Measurements from ENCODE around the gene SERPINB8.
A peak's percentile ranks its signal among the peaks of the same experiment; 100 is the strongest.
"Not testable (repeated sequence)": the region's sequence is repeated elsewhere in the genome, so short reads cannot be mapped to it uniquely, and the experiment has no call there.

SERPINB8 gene

DNA sequence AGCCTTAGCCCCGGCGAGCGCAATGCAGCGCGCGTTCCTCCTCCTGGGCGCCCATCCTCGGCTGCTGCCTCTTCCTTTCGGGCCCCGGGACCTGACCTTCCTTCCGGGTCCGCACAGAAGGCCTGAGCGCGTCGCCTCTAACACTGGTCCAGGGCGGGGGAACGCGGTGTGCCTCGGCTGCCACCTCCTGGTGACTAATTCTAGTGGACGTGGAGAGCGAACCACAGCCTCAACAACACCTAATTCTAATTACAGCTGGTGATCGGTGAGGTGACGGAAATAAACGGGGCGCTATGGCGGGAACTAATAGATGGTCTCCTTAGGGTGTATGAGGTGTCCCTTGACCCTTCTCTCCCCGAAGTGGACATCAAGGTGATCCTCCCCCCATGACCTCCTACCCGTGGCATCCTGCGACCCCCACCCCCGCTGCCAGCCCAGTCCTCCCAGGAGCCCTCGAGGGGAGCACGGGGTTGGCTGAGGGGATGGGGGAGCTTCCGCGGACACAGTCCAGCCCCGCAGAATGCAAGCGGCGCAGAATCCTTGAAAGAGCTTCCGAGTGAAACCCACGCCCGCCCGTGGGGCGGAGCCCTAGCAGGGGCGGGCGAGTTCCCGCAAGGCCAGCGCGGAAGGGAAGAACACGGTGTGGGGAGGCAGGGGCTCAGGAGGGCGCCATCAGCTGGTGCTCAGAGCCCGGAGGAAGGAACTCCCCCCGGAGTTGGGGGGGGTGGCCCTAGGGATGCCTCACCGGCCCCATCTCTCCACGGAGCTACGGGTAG lies 33.5 kb upstream of the SERPINB8 start:
- TF ChIP-seq CTCF (IDR thresholded peaks at IDR 0.05; ENCODE audit: control insufficient read depth, extremely low read depth, insufficient read depth): peak; percentile 97
- peak; percentile 48 for DNase-seq (ENCODE audit: low read depth)
- peak overlapping the region; percentile 46 for H3K4me3 ChIP-seq (ENCODE audit: low read depth, low read length)

DNA sequence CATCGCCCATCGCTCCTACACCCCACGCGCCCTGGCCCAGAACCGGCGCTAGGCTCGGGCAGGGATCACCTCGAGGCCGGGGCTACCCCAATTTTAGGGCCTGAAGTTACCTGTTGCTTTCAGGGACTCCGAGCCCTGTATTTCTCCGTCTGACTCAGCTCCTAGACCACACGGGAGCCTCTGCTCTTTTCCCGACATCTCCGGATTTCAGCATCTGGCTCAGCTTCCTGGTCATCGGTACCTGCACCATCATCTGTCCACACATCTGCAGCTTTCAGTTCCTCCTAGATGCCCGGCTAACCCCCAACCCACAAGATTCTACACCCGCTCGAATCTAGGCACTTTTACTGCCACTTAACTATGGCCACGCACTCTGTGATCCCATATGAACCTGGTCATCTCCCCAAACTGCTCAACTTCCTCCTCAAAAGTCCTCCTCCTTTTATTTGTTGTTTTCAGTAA lies 32.9 kb upstream of the SERPINB8 start:
- no peak for DNase-seq (ENCODE audit: low read depth)
- peak overlapping the region; percentile 46 for H3K4me3 ChIP-seq (ENCODE audit: low read depth, low read length)
- no peak for TF ChIP-seq CTCF (IDR thresholded peaks at IDR 0.05; ENCODE audit: control insufficient read depth, extremely low read depth, insufficient read depth)

GRCh38 chr18:63940008-63940407 lies 29.9 kb upstream of the SERPINB8 start:
- TF ChIP-seq CTCF (IDR thresholded peaks at IDR 0.05; ENCODE audit: control insufficient read depth, extremely low read depth, insufficient read depth): no peak
- H3K4me3 ChIP-seq (ENCODE audit: low read depth, low read length): no peak overlapping the region
- no peak for DNase-seq (ENCODE audit: low read depth)

DNA sequence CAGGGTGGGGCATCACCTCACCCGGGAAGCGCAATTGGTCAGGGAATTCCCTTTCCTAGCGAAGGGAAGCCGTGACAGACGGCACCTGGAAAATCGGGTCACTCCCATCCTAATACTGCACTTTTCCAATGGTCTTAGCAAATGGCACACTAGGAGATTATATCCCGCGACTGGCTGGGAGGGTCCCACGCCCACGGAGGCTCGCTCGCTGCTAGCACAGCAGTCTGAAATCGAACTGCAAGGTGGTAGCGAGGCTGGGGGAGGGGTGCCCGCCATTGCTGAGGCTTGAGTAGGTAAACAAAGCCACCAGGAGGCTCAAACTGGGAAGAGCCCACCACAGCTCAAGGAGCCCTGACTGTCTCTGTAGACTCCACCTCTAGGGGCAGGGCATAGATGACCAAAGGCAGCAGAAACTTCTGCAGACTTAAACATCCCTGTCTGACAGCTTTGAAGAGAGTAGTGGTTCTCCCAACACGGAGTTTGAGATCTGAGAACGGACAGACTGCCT lies 29.3 kb upstream of the SERPINB8 start:
- H3K4me3 ChIP-seq (ENCODE audit: low read depth, low read length); DNase-seq (ENCODE audit: low read depth): not testable (repeated sequence)

- no peak for DNase-seq (ENCODE audit: low read depth)
Measured at GRCh38 chr18:63947051-63947790, 22.7 kb upstream of the SERPINB8 start.

DNA sequence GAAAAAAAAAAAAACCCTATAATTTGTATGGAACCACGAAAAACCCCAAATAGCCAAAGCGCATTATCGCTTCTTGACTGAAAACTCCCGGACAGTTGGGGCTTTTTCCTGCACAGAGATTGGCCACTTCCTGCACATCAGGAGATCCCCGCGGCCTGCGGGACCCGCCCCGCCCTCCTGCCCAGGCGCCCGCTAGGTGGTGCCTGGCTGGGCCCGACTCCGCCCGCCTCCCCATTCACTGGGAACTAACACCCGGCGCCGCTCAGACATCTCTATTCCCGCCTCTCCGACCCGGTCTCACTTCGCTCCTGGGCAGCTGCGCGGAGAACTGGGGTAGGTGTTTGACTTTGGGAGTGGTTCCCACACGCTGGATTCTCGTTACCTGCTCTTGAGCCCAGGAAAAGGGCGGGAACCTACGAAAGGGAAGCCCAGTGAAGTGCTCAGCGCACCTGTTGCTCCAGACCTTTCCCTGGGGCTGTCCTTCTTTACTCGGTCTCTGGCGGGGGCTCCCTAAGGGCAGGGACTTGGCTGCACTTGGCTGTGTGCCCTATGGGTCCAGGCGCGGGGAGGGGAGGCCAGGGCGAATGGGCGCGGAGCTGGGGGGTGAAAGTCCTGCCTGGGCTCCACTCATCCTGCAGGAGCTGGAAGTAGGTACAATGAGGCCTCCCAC lies 20.7 kb upstream of the SERPINB8 start, which contains the start of gene HMSD:
Gene HMSD (plus strand): TSS at position 234 of the 670 bp plus-strand sequence. CDS start 4,155 bp downstream, outside the sequence.
- no peak for TF ChIP-seq CTCF (IDR thresholded peaks at IDR 0.05; ENCODE audit: control insufficient read depth, extremely low read depth, insufficient read depth)
- no peak within 1 kb of the TSS for H3K4me3 ChIP-seq (ENCODE audit: low read depth, low read length)
- no peak for DNase-seq (ENCODE audit: low read depth)

More at GRCh38 chr18:63947051-63947790, 22.7 kb upstream of the SERPINB8 start:
- TF ChIP-seq CTCF (IDR thresholded peaks at IDR 0.05; ENCODE audit: control insufficient read depth, extremely low read depth, insufficient read depth): no peak
- H3K4me3 ChIP-seq (ENCODE audit: low read depth, low read length): no peak overlapping the region

DNA sequence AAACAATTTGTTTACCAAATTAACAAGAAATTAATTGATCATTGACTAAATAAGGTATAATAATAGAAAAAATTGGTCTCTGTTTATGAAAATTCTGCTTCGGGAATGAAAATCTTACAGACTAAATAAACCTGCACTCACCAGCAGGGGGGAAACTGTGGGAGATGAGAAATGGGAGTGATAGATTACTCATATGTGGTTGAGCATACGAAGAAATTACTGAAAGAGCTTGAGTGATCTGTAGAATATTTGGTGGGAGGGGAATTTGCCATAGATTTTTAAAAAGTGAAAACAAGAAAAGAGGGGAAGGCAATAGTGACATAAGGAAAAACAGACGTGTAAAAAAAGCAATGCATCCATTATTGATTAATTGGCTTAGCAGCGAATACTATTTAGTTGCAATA lies 18.6 kb upstream of the SERPINB8 start:
- no peak for TF ChIP-seq CTCF (IDR thresholded peaks at IDR 0.05; ENCODE audit: control insufficient read depth, extremely low read depth, insufficient read depth)
- no peak overlapping the region for H3K4me3 ChIP-seq (ENCODE audit: low read depth, low read length)
- DNase-seq (ENCODE audit: low read depth): no peak

Measured in LNCaP clone FGC (cell line).